Left cardiac atrium (tissue), 4 donors: Measurements from ENCODE around the gene HDAC4. TPM values are rescaled to one million over a fixed set of nuclear protein-coding genes. Genes with fewer than 3 reads are reported as not detected.
A peak's percentile ranks its signal among the peaks of the same experiment; 100 is the strongest.

ENCODE experiments used
- ATAC-seq, 2 donors: fragments of 200-7000 bp; cut with Tn5 transposase; one replicate each; pipeline ENCODE4 v1.9.1; 2020; ENCODE audit warnings: mild to moderate bottlenecking in 2 of 2, moderate library complexity in 2 of 2
- DNase-seq: peaks from one replicate; pipeline ENCODE4 v3.0.0-alpha.2; 2020
- intact Hi-C, 2 donors: fragments of 100-400 bp; cut with DNase I; formaldehyde crosslinking; loops; one replicate each; pipeline versions ENCODE4 v1.14.1 to v1.15.1; 2022 to 2023
- total RNA-seq, 2 donors: library from RNA; stranded (reverse); fragmentation: NEBNext Ultra II Directional; extraction: Animal tissue kit (Norgen Biotek cat#: 25700); gene quantifications; one replicate each; pipeline ENCODE4 v1.2.1, GENCODE V29; 2021
- donor health status: DM: no; HTN: yes; CAD: no.
- donor health status: DM: no; HTN: yes; CAD: no; lungs with severe emphysema.
- donor health status: DM: yes; HTN: yes; CAD: no.
- donor health status: Dilated cardiomyopathy.

Gene HDAC4
- total RNA-seq, 2 donors from 2014 or later: 25.6 to 31.2 TPM

DNA sequence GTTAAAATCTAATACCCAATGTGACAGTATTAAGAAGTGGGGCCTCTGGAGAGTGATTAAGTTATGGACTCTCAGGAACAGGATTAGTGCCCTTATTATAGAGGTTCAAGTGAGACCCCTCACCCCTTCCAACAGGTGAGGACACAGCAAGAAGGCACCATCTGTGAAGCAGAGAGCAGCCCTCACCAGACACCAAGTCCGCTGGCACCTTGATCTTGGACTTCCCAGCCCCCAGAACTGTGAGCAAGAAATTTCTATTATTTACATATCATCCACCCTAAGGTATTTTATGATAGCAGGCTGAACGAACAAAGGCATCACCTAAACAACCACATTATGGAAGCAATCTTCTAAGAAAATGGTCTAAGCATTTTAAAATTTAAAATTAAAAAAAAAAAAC lies 59.0 kb downstream of the HDAC4 start:
- intact Hi-C loops: no loop called here
- no peak for ATAC-seq
- no peak for DNase-seq

DNA sequence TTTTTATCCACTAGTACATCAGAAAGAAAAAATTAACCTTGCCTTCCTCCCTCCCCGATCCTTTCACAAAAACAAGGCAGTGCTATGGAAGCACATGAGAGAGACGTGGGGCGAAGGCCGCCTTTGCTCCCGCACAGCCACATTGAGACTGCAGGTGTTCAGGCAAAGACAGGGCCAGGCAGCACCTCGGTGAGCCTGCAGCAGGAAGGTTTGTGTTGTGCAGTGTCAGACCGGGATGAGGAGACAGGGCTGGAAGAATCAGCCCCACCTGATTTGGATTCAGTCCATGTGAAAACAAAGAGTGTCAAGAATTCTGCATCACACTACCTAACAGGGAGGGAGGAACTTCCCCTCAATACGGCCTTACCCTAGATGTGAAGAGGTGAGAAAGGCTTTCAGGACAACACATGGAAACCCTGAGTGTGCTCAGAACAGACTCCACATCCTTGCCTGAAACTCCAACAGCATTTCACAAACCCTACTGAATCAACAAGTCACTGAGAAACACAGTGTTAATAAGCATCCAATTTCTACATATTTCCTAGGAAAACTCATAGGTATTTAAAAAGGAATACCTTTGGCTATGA lies 59.6 kb downstream of the HDAC4 start:
- DNase-seq (no peak), ATAC-seq (no peak)
- intact Hi-C loops: no loop called here

DNA sequence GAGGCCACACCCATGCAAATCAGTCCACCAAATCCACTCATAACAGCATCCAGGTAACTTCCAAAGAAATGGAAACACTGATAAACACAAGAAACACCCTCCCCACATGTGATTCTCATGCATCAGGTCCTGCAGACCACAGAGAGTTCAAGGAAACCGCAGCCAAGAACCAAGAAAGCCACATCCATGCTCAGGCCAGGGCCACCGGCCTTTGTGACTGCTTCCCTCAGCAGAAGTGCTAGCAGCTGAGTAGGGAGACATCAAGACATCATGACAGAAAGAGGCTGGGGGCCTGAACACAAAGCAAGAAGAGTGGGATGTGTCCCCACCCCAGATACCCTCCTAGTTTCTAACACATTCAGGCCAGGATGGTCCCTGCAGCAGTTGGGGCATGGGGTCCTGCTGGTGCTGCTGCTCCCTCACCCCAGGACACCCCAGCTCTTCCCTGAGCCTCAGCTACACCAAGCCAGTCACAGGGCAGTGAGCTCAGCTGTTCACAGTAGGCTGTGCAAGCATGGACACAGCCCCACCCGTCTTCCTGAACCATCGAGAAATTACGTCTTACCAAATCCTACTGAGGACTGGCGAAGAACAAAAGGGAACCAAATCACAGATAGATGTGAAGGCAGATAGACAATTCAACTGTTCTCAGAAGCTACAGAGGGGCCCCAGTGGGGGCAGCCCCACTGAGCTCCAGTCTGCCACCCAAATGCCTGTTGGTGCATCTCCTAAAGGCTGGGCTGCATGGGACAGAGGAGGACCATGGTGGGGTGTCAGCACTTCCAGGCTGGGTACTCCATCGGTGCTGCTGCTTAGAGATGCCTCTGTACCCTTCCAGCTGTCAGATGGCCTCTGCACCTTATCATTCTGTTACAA lies 60.9 kb downstream of the HDAC4 start:
- DNase-seq (no peak), ATAC-seq (no peak)
- intact Hi-C loops: no loop called here

DNA sequence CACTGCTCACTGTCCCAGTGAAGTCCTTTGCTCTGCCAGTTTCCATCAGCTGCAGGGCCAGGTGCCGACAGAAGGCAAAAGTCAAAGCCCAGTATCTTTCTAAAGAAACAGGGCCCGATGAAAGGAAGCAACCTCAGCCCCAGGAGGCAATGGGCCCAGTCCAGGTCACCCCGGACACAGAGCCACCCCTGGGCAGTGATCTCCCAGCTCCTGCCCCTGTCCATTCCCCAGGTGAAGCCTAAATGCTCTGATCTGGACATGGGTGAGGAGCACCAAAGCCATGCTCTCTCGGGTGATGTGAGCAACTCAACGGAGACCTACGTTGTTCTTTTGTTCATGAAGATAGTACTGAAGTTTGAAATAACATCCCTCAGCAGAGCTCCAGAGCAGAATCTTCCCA lies 61.6 kb downstream of the HDAC4 start:
- intact Hi-C loops: no loop called here
- DNase-seq (no peak), ATAC-seq (no peak)

DNA sequence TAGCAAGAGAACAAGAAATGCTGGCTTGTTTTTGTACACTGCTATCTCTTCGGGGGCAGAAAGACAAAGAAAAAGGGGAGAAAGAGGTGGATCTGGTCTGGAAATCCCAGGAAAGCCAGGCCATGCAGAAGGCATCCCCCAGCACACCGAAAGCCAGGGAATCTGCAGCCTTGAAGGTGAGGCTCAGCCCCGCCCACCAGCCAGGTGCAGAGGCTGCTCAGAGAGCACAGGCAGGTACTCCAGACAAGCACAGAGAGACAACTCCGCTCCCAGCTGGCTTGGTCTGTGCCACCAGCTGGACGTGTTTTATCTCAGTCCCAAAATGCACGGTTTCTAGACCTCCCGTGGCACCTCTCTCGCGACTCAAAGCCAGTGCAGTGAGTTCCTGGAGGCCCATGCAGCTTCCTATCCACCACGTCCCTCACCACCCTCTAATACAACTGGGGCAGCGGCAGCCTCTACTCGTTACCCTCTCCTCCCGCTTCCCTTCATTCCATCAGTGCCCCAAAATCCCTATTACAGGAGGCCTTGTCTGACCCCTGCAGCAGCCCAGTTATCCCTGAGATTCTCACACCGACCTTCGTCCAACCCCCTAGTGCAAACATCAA lies 62.8 kb downstream of the HDAC4 start:
- no peak for ATAC-seq
- DNase-seq: no peak
- intact Hi-C loops: no loop called here

DNA sequence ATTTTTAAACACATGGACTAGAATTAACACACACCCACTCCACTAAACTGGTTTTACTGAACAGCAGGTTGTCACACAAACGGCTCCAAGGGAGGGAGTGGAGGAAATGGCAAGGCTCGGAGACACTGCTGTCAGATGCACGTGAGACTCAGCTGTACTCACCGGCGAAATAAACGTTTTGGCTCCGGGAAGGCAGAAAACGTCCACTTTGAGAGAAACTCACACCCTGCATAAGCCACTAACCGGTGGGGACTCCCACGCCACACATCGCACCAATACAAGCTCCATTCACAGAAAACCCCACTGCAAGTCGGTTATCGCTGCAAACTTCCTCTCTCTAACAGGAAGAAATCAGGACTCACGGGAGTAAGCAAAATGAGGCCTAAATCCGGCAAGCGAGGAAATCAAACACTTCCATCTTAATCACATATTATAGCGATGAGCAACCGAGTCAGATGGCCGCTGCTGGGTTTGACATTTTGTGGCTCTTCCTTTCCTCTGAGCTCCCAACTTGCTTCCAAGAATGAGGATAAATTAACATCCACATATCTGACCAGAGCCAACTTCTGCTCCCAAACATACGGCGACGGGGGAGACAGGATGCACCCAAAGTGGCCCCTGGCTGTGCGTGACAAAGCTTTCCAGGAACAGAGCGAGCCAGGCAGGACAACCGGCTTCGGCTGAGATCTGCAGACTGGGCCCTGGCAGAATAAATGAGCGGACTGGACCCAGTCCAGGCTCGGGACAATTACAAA lies 63.5 kb downstream of the HDAC4 start:
- DNase-seq: no peak
- peak in 1 of 2 donors; percentile 31 for ATAC-seq
- intact Hi-C loops: no loop called here

DNA sequence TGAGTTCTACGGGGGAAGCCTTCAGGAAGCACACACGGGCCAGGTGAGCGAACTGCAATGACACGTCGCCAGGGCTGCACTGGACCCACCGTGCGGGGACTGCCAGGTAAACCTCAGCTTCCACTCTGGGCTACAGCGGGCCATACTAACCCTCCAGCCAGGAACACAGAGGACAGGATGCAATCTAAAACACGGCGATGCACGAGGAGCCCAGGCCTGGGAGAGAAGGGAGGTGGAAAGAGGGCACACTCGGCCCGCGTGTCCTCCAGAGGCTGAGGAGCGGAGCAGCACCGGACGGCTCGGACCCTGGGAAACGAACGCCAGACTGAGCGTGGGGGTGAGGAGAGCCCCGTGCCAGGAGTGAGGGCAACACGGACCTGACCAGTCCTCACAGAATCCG lies 69.3 kb downstream of the HDAC4 start:
- ATAC-seq (no peak), DNase-seq (no peak)
- intact Hi-C loops: no loop called here

DNA sequence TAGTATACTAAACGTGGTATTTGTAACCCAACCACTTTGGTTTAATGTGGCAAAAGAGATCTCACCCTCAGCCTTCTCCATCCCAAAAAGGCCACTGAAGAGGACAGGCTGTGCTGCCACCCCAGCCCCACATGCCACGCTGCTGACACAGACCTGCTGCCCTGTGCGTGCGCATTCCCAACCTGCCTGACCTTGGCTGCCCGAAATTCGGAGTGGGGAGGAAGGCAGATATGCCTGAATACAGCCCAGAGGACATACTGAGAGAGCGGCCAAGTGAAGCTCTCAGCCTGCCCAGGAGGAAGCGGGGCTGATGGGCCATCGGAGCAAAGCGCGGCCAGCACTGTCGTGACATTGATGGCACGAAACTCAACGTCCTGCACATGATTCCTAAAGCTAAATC lies 70.0 kb downstream of the HDAC4 start:
- ATAC-seq (no peak), DNase-seq (no peak)
- intact Hi-C loops: no loop called here

DNA sequence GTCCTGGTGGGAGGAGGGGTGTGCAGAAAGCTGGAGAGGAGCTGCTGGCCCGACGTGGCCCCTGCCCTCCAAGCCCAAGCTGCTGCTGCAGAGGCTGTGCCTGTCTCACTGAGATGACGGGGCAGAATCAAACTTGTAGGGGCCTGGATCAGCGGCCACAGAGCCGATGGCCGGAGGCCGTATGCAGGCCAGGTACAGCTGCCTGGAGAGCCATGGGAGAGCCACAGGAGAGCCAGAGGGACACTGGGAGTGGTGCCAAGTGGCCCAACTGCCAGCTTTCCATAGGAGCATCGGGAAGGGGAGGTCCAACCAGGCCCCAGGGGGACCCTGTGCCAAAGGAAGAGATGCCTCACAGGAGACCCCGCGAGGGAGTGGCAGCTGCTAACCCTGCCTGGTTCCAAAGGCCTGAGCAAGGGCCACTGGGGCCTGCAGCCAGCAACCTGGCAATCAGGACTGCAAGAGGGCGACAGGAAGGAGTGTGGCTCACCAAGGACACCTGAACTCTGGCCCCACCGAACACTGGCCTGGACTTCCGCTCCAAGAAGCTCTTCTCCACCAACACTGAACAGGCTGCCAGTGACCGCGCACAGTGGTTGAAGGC lies 70.7 kb downstream of the HDAC4 start:
- intact Hi-C loops: no loop called here
- DNase-seq: no peak
- ATAC-seq: peak in 1 of 2 donors; percentile 10

DNA sequence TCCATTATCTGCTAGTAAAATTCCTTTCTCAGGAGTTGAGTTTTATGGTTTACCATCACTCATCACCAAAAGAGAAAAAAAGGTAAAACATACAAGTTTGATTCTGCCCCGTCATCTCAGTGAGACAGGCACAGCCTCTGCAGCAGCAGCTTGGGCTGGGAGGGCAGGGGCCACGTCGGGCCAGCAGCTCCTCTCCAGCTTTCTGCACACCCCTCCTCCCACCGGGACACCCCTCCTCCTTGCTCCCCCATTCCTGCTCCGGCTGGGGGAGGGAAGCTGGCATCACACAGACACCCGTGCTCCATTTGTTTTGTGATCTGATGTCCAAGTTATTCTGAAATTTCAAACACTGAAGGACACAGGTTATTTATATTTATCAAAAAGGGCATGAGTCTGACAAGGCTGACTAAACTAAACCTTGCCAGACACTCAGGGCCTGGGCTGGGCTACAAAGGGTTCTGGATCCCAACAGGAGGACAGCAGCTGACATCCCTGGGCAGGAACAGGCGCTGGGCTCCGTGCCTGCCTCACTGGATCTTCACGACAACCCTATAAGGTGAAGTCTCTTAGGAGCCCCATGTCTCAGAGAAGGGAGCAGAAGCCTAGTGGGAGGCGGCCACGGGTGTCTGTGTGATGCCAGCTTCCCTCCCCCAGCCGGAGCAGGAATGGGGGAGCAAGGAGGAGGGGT lies 71.4 kb downstream of the HDAC4 start:
- ATAC-seq: peak; percentile 72 to 77
- DNase-seq: peak; percentile 62
- intact Hi-C loops: no loop called here

DNA sequence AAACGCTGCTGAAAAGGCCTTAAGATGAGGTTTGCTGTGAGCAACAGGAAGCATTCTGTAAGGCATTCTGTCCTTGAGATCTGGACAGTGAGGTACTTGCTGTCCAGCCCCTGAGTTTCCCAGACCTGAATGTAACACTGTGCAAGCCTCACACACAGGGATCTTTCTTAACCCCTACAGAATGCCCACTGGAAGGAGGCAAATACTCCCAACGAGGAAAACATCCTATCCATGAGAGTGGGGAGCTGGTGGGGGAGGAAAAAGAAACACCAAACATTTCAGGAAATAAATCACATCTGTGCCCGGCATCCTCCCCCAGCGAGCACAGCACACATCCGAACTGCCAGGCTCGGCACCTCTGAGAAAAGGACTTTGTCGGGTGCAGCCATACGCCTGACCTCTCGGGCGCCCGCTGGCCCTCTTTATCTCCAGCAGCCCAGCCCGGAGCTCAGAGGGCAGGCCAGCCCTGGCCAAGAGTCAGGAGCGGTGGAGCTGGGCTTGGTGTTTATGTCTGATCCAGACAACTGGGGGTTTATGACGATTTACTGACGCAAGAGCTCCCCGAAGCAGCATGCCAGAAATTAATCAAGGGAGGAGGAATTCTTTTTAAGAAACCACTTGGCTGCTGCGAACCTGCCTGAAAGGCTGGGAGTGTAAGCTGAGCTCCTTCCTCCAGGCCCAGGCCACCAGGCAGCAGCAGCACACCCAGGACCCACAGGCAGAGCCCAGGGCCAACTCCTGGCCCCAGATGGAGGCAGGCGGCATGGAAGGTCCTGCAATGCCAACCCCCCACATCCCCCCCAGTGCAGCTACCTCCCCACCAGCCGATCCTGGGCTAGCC lies 72.2 kb downstream of the HDAC4 start:
- intact Hi-C loops: no loop called here
- DNase-seq (peak; percentile 88), ATAC-seq (peak; percentile 78 to 90)

DNA sequence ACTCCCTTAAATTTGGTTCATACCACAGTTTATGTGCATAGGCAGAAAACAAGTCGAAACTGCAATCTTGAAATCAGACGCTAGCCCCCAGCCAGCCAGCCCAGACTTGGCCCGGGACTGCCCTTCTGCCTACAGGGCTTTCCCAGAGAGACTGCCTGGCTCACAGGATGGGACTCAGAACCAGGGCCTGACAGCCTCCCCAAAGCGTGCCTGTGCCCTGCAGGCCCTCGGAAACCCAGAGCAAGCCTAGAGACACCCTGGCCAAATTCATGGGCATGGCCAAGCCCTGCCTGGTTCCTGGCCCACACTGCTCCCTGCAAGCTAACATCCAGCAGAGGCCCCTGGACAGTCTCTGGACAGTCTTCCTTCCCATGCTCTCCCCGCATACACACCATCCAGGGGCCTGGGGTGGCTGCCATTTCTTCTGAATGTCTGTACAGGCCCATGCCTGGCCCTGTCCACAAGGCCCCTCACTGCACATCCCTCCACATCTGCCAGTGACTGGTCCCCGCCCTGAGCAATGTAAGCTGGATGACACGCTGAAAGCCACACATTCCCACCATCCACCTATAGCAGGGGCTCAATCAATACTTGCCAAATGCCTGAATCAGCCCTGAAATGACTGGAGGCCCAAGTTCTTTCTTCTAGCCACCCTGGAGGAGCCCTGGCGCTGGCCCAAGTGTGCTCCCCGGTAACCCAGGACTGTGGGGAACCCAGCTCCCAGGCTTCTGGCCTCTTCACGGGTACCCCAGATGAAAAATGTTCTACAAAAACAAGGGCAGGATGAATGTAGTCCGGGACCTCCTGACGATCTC lies 73.1 kb downstream of the HDAC4 start:
- intact Hi-C loops: no loop called here
- no peak for DNase-seq
- ATAC-seq: peak in 1 of 2 donors; percentile 23

DNA sequence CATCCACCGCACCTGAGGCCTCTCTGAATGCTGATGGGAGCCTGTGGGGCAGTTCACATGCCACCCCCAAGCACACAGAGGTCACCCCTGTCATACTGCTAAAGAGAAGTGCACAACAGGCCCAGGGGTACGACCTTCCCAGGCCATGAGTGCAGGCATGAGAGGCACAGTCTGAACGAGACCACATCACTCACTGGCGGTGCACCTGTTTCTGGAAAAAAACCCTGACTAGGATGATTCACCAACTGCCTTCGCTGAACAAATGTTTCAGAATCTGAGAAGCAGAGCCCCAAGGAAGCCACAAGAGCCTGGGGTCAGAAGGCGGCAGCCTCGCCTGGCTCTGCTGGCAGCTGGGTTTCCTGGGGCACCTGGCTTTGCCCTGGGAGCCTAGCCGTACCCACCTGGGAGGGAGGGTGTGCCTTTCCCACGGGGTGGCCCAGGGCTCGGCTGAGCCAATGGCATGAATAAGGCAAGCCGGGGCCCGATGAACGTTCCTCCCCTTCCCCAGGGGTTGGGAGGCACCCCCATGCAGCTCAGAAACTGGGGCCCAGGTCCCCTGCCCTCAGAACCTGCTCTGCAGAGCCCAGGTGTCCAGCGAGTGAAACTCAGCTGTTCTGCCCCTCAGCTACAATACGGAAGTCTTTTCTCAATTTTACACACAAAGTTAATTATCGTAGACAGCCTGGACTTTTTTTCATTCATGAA lies 73.8 kb downstream of the HDAC4 start:
- peak; percentile 24 for DNase-seq
- no peak for ATAC-seq
- intact Hi-C loops: no loop called here

DNA sequence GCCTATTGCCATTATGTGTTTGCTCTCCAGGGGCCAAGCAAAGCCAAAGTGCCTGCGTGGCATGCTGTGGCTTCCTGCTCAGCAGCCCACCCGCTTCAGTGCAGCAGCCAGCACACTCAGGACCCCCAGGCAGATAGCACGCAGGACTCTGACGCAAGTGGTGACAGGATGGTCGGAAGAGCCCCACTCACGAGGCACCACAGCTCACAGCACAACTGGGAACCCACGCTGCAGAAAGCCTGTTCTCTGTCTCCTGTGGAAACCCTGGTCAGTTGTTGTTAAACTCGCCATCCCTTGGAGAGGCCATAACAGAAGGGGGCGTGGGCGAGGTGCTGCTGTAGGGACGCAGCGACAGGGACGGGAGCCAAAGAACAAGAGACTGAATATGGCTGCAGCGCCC lies 76.4 kb downstream of the HDAC4 start:
- no peak for ATAC-seq
- intact Hi-C loops: no loop called here
- DNase-seq: peak; percentile 12

DNA sequence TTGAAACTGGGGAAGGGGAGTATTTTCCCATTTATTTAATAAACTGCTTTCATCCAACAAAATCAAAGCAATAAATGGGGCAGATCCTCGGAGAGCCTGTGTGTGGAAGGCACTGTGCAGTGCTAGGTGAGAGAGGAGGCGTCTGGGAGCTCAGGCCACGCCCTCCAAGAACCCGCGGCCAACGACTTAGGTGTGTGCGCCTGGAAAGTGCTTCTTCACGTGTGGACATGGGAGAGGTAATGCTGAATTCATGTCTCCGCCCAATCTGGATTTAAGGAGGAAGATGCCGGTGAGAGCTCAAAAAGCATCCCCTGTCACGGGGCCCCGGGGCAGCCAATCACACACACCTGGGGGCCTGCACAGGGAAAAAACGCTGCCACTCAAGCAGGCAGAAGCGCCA lies 77.4 kb downstream of the HDAC4 start:
- intact Hi-C loops: no loop called here
- DNase-seq (peak; percentile 7), ATAC-seq (no peak)

DNA sequence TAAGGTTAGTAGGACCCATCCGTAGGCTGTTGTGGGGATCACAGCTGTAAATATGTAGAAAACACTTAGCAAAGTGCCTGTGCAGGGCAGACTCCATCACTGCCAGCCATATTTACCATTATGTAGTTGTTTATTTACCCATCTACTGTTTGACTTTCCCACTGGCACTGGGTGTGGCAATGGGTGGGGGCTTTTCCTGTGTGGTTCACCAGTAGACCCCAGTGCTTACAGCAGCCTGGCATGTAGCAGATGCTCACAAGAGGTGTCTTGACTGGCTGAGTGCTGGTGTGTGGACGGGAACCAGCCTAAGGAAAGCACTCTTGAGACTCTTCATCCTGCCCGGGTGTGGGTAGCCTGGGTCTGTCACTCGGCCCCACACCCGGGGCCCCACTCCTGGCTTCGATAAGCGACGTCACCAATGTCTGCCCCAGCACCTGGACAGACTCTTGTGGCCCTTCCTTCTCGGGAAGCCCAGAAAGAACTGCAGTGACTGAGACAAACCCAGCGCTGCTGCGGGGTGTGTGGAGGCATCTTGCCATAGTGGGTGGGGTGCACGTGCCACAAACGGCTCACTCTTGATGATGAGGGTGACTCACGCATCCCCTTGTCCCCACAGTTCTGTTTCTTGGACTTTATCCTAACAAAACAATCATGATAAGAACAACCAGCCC lies 78.3 kb downstream of the HDAC4 start:
- intact Hi-C loops: no loop called here
- DNase-seq (peak; percentile 31), ATAC-seq (peak in 1 of 2 donors; percentile 6)
